GM18520 (cell line): ENCODE data around the gene FAM53A.
"Not testable (repeated sequence)": the region's sequence is repeated elsewhere in the genome, so short reads cannot be mapped to it uniquely, and the experiment has no call there.

Experiments
- ATAC-seq: cut with Tn5 transposase; IDR thresholded peaks from one replicate; pipeline ENCODE4 v1.9.1; 2021; ENCODE audit not compliant: unreplicated experiment

FAM53A gene

DNA sequence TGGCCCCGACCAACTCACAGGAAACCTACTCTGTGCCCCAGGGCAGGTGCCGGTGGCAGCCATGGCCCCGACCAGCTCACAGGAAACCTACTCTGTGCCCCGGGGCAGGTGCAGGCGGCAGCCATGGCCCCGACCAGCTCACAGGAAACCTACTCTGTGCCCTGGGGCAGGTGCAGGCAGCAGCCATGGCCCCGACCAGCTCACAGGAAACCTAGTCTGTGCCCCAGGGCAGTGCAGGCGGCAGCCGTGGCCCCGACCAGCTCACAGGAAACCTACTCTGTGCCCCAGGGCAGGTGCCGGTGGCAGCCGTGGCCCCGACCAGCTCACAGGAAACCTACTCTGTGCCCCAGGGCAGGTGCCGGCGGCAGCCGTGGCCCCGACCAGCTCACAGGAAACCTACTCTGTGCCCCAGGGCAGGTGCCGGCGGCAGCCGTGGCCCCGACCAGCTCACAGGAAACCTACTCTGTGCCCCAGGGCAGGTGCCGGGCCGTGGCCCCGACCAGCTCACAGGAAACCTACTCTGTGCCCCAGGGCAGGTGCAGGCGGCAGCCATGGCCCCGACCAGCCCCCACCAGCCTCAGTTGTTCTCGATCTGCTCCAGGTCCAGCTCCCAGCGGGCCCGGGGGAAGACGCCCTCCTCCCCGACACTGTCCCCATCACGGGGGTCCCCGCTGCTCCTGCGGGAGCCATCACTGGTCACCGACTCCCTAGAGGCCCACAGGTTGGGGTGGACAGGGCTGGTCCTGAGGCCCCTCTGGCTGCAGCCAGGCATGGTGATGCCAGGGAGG, 43.2 kb downstream of the FAM53A start:
- not testable (repeated sequence) for ATAC-seq

GRCh38 chr4:1640190-1640589, 43.9 kb downstream of the FAM53A start:
- ATAC-seq = no peak

DNA sequence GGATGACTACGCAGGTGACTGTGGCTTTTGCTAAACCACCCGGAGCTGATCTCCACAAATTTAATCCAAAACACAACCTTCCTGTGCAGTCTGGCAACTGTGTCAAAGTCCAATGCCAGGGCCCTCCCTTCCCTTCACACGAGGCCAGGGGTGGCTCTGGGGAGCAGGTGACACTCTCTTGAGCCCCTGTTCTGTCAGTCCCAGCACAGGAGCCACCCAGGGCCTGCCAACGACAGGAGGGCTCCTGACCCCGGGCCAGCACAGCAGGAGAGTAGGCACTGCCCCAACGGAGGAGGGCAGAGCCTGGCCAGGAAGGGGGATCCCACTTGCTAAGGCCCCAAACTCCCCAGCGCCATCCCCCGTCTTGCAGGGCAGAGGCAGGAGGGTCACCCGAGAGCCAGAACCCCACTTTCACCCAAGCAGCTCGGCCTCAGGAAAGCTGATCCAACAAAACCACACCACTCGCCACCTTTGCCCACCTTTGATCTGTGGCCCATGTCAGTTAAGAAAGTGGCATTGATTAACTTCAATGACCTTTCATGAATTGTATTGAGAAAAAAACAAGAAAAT, 44.7 kb downstream of the FAM53A start:
- ATAC-seq = no peak

DNA sequence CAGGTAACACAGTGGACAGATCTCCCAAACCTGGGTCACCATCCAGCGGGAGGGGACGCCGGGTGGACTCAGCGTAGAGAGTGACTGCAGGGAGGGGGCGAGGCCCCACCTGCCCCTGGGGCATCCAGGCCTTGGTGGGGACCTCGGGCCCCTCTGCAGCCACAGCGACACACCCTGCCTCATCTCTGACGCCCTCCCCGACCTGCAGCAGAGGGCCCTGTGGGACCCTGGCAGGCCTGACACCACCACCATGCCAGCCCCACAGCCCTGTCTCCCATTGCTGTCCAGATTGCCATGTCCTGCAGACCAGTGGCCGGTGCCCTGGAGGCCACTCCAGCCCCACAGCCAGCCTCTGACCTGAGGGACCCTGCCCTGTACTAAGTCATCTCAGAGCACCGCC, 45.2 kb downstream of the FAM53A start:
- no peak for ATAC-seq

GRCh38 chr4:1638272-1638598, 45.9 kb downstream of the FAM53A start:
- ATAC-seq = no peak

DNA sequence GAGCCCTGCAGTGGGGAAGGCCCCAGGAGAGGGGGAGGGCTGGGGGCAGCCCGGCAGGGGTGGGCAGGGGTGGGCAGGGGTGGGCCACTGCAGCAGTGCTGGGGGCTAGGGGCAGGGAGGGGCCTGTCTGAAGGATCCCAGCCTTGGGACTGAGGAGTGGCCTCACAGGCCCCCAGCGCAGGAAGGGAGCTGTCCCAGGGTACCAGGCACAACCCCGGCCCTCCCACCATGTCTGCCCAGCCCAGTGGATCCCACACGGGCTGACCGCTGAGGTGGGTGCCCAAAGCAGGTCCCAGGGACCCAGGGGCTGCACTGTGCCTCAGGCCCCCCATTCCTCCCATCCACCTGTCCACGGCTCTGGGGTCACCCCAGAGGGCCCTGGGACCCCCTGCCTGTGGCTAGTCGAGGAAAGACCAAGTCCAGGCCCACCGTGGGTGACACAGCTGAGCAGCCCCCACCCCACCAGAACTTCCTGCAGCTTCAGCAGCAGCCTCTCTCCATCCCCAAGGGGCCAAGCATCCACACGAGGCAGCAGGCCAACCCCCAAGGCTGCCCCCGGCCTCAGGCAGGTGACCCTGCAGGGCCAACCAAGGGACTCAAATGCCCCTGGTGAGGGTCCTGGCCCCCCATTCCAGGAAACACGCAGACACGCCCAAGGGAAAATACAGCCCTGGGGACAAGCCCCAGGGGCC, 46.4 kb downstream of the FAM53A start:
- no peak for ATAC-seq

DNA sequence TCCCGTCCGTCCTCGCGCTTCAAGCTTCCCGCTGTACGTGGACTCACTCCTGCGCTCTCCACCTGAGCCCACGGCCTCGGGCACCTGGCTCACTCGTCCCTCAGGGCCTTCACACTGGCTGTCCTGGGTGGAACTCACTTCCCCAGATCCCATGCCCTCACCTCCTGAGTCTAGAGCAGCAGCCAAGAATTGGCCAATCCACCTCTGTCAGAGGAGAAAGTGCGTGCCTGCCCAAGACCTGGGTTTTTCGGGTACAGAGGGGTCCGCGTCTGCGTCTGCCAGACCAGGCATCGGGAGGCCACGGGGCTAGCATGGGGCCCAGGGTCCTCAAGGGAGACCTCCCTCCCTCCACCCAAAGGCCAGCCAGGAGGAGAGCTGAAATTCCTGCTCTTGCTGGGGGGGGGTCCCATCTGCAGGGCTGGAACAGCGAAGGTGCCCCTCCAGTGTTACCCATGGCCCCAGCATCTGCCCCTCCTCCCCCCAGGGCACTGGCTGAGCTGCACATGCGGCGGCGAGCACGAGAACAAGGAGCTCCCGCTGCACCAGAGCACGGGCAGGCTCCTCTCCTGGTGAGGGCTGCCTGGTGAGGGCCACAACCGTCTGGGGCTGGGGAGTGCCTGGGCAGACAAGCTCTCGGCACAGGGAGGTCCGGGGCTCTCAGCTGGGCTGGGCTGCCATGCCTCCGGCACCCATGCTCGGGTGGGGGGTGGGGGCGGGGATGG, 47.5 kb downstream of the FAM53A start:
- no peak for ATAC-seq

DNA sequence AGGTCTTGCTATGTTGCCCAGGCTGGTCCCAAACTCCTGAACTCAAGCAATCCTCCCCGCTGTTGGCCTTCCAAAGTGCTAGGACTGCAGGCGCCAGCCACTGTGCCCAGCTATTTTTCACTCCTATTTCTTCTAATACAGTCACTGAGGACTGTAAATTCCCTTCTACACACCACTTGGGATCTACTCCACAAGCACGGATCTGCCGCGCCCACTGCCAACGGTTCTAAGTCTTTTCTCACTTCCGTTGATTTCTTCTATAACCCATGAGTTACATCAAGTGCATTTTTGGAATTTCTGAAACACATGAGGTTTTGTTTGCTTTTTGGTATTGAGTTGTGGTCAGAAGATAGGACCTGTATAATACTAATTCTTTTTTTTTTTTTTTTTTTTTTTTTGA, 48.6 kb downstream of the FAM53A start:
- no peak for ATAC-seq

GRCh38 chr4:1633993-1634392, 50.1 kb downstream of the FAM53A start:
- no peak for ATAC-seq

- ATAC-seq = no peak
Observed at GRCh38 chr4:1632109-1633104, 51.7 kb downstream of the FAM53A start.

DNA sequence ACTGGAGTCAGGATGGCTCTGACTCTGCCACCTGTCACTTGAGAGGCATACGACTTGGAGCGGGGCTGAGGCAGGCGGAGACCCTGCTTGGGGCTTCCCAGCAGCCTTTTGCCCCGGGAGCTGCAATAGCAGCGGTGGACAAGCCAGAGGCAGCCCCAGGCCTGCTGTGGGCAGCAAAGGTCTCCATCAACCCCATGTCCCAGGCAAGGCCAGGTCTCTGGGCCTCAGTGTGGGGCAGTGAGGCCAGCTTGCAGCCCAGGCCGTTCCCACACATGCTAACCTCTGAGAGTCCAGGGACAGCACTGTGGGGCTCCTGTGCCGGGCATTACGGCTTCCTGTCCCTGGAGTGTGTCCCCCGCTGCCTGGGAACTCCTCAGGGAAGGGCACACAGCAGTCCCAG, 53.0 kb downstream of the FAM53A start:
- ATAC-seq = no peak

- ATAC-seq = no peak
Observed at GRCh38 chr4:1630266-1630665, 53.8 kb downstream of the FAM53A start.

DNA sequence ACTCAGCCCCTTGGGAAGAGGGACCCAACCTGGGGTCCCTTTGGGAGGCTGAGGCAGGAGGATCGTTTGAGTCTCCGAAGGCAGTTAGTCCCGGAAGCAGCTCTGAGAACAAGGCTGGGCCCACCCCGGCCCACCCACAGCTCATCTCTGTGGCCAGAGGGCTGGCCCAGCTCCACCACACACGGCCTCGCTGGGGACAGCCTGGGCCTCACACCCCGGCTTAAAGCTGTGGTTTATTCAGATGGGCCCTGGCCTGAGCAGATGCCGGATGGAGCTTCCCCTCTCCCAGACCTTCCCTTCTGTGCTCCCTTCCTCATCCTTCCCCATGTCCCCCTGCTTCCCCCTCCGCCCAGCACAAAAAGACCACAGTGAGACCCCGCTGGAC, 54.4 kb downstream of the FAM53A start:
- no peak for ATAC-seq

DNA sequence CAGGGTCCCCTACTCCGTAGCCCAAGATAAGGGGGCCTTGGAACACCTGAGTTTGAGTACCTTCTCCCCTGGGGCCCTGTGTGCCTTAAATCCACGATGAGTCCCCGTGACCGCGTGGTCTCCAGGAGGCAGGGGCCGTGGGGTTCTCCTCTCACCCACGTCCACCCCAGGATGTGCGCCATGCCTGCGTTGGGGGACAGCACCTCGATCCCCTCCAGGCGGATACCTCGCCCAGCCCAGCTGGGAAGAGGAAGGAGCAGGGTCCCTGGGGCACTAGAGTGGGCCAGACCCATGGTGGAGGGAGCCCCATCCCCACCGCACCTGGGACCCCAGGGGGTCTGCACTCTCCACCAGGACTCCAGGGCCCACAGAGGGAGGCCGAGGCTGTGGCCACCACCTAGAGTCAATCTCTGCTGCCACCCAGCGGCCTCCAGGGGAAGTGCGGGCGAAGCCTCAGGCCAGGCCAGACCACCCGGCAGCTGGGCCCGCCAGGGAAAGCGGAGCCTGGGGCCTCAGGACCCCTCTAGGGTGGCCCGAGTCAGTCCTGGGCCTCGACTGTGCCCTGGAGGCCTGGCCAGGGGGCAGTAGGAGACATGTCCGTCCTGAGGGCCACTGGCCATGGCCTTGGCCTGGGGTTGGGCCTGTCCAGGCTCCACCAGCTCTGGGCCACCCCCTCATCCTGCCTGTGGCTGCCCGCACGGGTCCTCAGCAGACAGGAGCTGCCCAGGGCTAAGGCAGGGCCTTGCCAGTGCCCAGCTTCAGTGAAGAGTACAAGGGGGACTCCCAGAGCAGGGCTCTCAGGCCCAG, 55.0 kb downstream of the FAM53A start:
- ATAC-seq = no peak

DNA sequence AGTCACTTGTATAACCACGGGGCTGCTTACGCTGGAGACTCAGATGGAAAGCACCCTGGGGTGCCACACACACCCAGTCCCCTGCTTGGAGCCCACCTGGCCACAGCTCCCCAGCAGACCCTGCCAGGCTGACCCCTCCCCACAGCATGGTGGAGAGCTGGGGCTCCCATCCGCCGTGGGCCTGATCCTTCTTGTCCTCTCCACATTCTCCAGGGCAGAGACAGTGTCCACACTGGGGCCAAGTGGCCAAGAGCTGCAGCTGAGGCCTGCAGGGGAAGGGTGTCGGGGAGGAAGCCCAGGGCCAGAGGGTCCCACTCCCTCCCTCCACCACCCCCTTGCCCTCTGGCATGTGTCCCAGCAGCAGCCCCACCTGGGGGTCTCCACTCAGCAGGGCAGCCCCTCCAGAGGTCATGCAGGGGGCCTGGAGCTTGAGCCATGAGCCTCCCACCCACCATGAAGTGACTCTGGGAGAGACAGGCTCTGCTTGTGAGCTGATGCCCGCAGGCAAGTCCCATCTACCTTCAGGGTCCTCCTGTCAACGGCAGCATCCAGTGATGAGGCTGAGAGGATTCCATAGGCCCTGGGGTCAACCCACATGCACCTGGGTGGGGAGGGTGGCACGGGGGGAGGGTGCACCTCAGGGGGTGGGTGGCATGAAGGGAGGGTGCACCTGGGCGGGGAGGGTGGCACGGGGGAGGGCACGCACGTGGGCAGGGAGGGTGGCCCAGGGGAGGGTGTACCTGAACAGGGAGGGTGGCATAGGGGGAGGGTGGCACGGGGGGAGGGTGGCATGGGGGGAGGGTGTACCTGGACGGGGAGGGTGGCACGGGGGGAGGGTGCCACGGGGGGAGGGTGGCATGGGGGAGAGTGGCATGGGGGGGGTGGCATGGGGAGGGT, 56.4 kb downstream of the FAM53A start:
- ATAC-seq = no peak

DNA sequence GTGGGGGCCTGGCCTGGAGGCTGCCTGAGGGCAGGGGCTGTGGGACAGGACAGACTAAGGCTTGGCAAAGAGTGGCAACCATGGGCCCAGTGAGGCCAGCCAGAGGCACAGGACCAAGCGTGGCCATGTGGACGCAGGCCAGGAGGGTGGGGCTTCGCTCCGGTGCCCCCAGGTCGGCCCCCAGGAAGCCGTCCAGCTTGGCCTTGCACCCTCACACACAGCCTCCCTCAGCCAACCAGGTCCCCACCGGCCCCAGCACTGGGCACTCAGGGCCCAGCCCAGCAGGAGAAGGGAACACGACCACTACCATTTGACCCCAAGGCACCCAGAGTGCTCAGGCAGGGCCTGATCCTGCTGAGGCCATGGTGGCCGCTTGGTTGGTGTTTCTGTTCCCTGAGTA, 57.2 kb downstream of the FAM53A start:
- no peak for ATAC-seq

DNA sequence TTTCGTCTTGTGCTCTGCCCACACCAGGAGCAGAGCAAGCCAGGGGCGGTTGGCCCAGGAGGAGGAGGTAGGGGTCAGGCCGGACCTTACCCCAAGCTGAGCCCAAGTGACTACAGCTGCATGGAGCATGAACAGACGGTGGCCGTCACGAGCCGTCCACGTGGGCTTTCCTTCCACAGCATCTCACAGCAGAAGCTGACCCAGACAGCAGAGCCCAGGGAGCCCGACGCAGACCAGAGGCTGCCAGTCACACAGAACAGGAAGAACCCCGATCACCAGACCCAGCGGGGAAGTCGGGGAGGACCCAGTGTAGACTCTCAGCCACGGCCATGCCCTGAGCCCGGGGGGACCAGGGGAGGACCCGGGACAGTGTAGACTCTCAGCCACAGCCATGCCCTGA, 58.0 kb downstream of the FAM53A start:
- ATAC-seq = no peak

GRCh38 chr4:1625600-1626138, 58.4 kb downstream of the FAM53A start:
- ATAC-seq = no peak

GRCh38 chr4:1624519-1624910, 59.6 kb downstream of the FAM53A start:
- ATAC-seq = no peak
